ENCODE results near the gene RAB4A. TPM values are rescaled to one million over a fixed set of nuclear protein-coding genes. Genes with fewer than 3 reads are reported as not detected.

RAB4A gene
- total and polyA plus RNA-seq, 2 of the 13 experiments (the other 11 are each of a cell fraction or from before 2014, with no cell fraction given) = 56.0 to 80.1 TPM

GRCh38 chr1:229273507-229274232 is 2.8 kb downstream of the RAB4A start (continued):
- no peak for TF ChIP-seq ZNF775 (CRISPR knock-in tag; IDR thresholded peaks at IDR 0.05; ENCODE audit: borderline replicate concordance)
- TF ChIP-seq MTA1 (CRISPR knock-in tag; IDR thresholded peaks at IDR 0.05; ENCODE audit: borderline replicate concordance) = no peak
- no peak for TF ChIP-seq TSC22D2 (CRISPR knock-in tag; IDR thresholded peaks at IDR 0.05; ENCODE audit: borderline replicate concordance)
- no peak for TF ChIP-seq HNRNPUL1 (IDR thresholded peaks at IDR 0.05; ENCODE audit: low read depth, low read length)
- TF ChIP-seq ZNF749 (CRISPR knock-in tag; IDR thresholded peaks at IDR 0.05; ENCODE audit: borderline replicate concordance) = peak; percentile 67; the same call in 1 of the 2 replicates
- TF ChIP-seq, protein P1, sequence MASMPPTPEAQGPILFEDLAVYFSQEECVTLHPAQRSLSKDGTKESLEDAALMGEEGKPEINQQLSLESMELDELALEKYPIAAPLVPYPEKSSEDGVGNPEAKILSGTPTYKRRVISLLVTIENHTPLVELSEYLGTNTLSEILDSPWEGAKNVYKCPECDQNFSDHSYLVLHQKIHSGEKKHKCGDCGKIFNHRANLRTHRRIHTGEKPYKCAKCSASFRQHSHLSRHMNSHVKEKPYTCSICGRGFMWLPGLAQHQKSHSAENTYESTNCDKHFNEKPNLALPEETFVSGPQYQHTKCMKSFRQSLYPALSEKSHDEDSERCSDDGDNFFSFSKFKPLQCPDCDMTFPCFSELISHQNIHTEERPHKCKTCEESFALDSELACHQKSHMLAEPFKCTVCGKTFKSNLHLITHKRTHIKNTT (CRISPR knock-in tag; IDR thresholded peaks at IDR 0.05) = no peak
- no peak; the same call in 1 of the 2 replicates for TF ChIP-seq ZNF558 (CRISPR knock-in tag; IDR thresholded peaks at IDR 0.05; ENCODE audit: borderline replicate concordance)
- no peak for TF ChIP-seq HBP1 (CRISPR knock-in tag; IDR thresholded peaks at IDR 0.05; ENCODE audit: low read depth)
- no peak; the same call in 1 of the 2 replicates for TF ChIP-seq PATZ1 (CRISPR knock-in tag; IDR thresholded peaks at IDR 0.05)
- no peak for TF ChIP-seq BRD4 (CRISPR knock-in tag; IDR thresholded peaks at IDR 0.05)
- TF ChIP-seq HDAC1 (CRISPR knock-in tag; IDR thresholded peaks at IDR 0.05) = peak; percentile 81
- peak; percentile 92 for TF ChIP-seq RXRB (CRISPR knock-in tag; IDR thresholded peaks at IDR 0.05; ENCODE audit: borderline replicate concordance)
- peak; percentile 51; the same call in 1 of the 2 replicates for TF ChIP-seq FOXP1 (IDR thresholded peaks at IDR 0.05)
- TF ChIP-seq FOXP1 (CRISPR knock-in tag; IDR thresholded peaks at IDR 0.05) = peak; percentile 72
- TF ChIP-seq GABPB1 (CRISPR knock-in tag; IDR thresholded peaks at IDR 0.05) = no peak
- TF ChIP-seq, protein P2, sequence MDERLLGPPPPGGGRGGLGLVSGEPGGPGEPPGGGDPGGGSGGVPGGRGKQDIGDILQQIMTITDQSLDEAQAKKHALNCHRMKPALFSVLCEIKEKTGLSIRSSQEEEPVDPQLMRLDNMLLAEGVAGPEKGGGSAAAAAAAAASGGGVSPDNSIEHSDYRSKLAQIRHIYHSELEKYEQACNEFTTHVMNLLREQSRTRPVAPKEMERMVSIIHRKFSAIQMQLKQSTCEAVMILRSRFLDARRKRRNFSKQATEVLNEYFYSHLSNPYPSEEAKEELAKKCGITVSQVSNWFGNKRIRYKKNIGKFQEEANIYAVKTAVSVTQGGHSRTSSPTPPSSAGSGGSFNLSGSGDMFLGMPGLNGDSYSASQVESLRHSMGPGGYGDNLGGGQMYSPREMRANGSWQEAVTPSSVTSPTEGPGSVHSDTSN (CRISPR knock-in tag; IDR thresholded peaks at IDR 0.05) = peak; percentile 70
- no peak for TF ChIP-seq ZC3H4 (CRISPR knock-in tag; IDR thresholded peaks at IDR 0.05; ENCODE audit: borderline replicate concordance)
- no peak for TF ChIP-seq NCOA5 (CRISPR knock-in tag; IDR thresholded peaks at IDR 0.05)
- TF ChIP-seq JARID2 (CRISPR knock-in tag; IDR thresholded peaks at IDR 0.05; ENCODE audit: insufficient replicate concordance) = no peak

Measured in HepG2 (cell line).